Measurements from ENCODE around the gene CA12. TPM values are rescaled to one million over a fixed set of nuclear protein-coding genes. Genes with fewer than 3 reads are reported as not detected.

The CA12 gene
- total RNA-seq, 4 donors from 2014 or later = 22.1 to 79.6 (median 37.0) TPM

- TF ChIP-seq CTCF (IDR thresholded peaks at IDR 0.05) (no peak), POLR2A (IDR thresholded peaks at IDR 0.05) (no peak)
- Histone ChIP-seq H3K27me3 (no peaks in the 10 kb centered on the region), H3K4me3 (no peak overlapping the region), H3K9me3 (no peaks in the 10 kb centered on the region), H3K36me3 (no peaks in the 10 kb centered on the region), H3K27ac (peak overlapping the region in 3 of 4 donors; percentile 49 to 82 (median 78)), H3K4me1 (peaks cover 0 to 60% (median 0%) of the 10 kb centered on the region in 4 donors)
- no peak for DNase-seq
Measured at GRCh38 chr15:63353261-63353660, 28.4 kb downstream of the CA12 start.

- no peak overlapping the region for H3K4me3 ChIP-seq
- no peaks in the 10 kb centered on the region for H3K36me3 ChIP-seq
- H3K9me3 ChIP-seq = no peaks in the 10 kb centered on the region
- no peaks in the 10 kb centered on the region for H3K27me3 ChIP-seq
- no peak for DNase-seq
- H3K27ac ChIP-seq = no peak overlapping the region
- TF ChIP-seq CTCF (IDR thresholded peaks at IDR 0.05) (no peak), POLR2A (IDR thresholded peaks at IDR 0.05) (no peak)
- peaks cover 0 to 62% (median 0%) of the 10 kb centered on the region in 4 donors for H3K4me1 ChIP-seq
Measured at GRCh38 chr15:63352808-63353207, 28.8 kb downstream of the CA12 start.

DNA sequence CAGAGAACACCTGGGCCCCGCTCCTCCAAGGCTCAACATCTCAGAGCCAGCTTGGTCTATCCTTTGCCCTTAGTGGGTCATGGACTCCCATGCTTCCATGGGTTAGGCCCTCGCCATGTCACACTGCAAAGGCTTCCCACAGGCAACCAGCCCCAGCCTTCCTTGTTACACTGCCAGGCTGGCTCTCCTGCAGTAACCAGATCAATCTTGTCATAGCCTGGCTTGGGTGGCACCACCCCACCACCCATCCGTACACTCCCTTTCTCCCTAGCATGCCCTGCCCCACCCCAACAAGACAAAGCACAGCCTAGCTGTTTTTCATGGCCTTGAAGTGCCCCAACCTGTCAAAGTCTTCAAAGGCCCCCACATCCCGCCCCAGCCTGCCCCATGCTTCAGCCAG is 30.5 kb downstream of the CA12 start:
- H3K4me3 ChIP-seq = no peak overlapping the region
- peak in 1 of 3 donors; percentile 55 for DNase-seq
- H3K9me3 ChIP-seq = no peaks in the 10 kb centered on the region
- H3K4me1 ChIP-seq = peaks cover 0 to 56% (median 0%) of the 10 kb centered on the region in 4 donors
- peak overlapping the region in 1 of 4 donors; percentile 31 for H3K27ac ChIP-seq
- no peaks in the 10 kb centered on the region for H3K27me3 ChIP-seq
- no peaks in the 10 kb centered on the region for H3K36me3 ChIP-seq
- no peak for TF ChIP-seq POLR2A (IDR thresholded peaks at IDR 0.05)
- no peak for TF ChIP-seq CTCF (IDR thresholded peaks at IDR 0.05)

- TF ChIP-seq POLR2A (IDR thresholded peaks at IDR 0.05) (no peak), CTCF (IDR thresholded peaks at IDR 0.05) (no peak)
Measured at GRCh38 chr15:63350178-63350621, 31.4 kb downstream of the CA12 start.

DNA sequence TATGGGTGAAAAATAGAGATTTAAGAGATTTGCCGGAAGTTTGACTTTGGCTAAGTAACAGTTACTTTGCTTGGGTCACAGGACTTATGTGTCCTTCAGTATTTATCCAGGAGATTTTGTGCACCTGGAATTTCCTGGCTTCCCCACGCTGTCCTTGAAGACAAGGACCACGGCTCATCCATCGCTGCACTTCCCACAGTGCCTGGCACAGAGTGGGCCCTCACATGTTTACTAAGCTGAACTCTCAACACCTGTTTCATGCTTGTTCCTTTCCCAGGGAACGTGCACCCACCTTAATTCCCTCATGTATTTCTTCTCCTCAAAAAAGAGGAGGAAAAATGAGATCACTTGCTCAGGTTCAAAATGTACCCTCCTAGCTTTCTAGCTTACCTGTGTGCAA is 32.0 kb downstream of the CA12 start:
- TF ChIP-seq CTCF (IDR thresholded peaks at IDR 0.05) (no peak), POLR2A (IDR thresholded peaks at IDR 0.05) (no peak)
- Histone ChIP-seq H3K27ac (no peak overlapping the region), H3K9me3 (no peaks in the 10 kb centered on the region), H3K27me3 (no peaks in the 10 kb centered on the region), H3K4me3 (no peak overlapping the region), H3K4me1 (peaks cover 0 to 43% (median 0%) of the 10 kb centered on the region in 4 donors), H3K36me3 (no peaks in the 10 kb centered on the region)
- no peak for DNase-seq

More at GRCh38 chr15:63350178-63350621, 31.4 kb downstream of the CA12 start:
- Histone ChIP-seq H3K9me3 (no peaks in the 10 kb centered on the region), H3K4me1 (peaks cover 0 to 47% (median 0%) of the 10 kb centered on the region in 4 donors), H3K4me3 (no peak overlapping the region), H3K27me3 (no peaks in the 10 kb centered on the region), H3K36me3 (no peaks in the 10 kb centered on the region), H3K27ac (no peak overlapping the region)
- DNase-seq = no peak

GRCh38 chr15:63349156-63349555 is 32.5 kb downstream of the CA12 start:
- Histone ChIP-seq H3K9me3 (no peaks in the 10 kb centered on the region), H3K27me3 (no peaks in the 10 kb centered on the region), H3K27ac (no peak overlapping the region), H3K4me1 (peaks cover 0 to 38% (median 0%) of the 10 kb centered on the region in 4 donors), H3K36me3 (no peaks in the 10 kb centered on the region), H3K4me3 (no peak overlapping the region)
- TF ChIP-seq CTCF (IDR thresholded peaks at IDR 0.05) (no peak), POLR2A (IDR thresholded peaks at IDR 0.05) (no peak)
- DNase-seq = no peak

All from Peyer's patch (tissue), 4 donors.